Measurements from ENCODE around the gene CCDC197.

CCDC197 gene

GRCh38 chr14:94001501-94002396 lies 4.6 kb downstream of the CCDC197 start:
- peak; percentile 16 for DNase-seq

DNA sequence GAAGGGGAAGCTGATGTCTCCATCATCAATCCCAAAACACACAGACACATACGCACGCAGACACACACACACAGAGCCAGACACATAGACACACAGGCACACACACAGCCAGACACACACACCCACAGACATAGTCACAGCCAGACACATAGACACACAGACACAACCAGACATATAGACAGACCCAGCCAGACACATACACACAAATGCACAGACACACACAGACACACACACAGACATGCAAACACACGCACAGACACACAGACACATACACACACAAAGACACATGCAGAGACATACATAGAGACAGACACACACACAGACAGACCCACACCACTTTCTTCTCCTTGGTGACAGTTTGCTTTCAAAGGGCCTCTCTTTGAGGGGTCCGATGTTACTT lies 6.3 kb downstream of the CCDC197 start:
- DNase-seq = no peak

GRCh38 chr14:94004015-94004414 lies 6.9 kb downstream of the CCDC197 start:
- DNase-seq = no peak

GRCh38 chr14:94005324-94006073 lies 8.4 kb downstream of the CCDC197 start:
- DNase-seq = no peak

DNA sequence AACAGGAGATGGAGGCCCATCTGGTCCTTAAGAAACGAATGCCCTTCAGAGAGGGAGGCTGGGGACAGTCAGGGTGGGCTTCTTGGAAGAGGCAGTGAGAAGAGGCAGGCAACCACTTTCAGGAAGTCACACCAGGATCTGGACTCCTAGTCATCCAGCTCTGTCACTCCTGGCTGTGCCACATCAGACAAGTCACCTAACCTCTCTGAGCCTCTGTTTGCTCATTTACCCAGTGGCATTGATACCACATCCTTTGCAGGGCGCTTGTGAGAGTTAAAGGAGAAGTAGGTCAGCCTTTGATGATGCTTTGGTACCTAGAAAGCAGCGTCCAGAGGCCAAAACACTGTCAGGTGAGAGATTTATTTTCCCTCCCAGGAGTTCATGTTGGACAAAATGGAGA lies 11.1 kb downstream of the CCDC197 start:
- DNase-seq = no peak

- DNase-seq = no peak
Measured at GRCh38 chr14:94009767-94010166, 12.7 kb downstream of the CCDC197 start.

DNA sequence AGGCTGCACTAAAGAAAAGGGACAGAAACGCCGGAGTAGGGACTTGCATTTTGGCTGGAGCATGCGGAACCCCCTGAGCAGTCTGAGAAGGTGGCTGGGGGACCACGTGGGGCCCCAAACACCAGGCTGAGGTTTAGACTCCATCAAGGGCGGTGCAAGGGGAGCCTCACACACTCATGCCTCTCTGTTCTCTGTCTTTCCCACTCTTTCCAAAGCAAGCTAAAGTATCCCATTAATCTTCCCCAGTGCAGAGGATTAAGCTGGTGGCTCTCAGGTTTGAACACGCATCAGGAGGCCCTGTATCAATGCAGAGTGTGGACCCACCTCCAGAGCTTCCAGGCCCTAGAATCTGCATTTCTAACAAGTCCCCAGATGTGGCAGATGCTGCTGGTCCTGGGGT lies 13.5 kb downstream of the CCDC197 start:
- DNase-seq = no peak

DNA sequence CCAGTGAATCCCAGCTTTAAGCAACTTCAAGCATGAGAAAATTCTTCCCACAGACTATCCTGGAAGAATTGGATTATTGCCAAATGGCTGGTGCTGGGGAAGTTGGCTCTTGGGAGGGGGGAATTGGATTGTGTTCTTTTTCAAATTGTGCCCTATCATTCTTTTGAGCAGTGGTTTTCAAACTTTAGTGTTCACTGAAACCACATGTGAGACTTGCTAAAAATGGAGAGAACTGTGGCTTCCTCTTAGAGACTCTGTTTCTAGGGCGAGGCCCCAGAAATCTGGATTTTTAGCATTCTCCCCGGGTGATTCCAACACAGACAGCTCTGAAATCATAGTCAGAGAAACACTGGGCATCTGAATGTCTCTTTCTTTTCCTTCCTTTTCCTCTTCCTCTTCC lies 14.7 kb downstream of the CCDC197 start:
- no peak for DNase-seq

DNA sequence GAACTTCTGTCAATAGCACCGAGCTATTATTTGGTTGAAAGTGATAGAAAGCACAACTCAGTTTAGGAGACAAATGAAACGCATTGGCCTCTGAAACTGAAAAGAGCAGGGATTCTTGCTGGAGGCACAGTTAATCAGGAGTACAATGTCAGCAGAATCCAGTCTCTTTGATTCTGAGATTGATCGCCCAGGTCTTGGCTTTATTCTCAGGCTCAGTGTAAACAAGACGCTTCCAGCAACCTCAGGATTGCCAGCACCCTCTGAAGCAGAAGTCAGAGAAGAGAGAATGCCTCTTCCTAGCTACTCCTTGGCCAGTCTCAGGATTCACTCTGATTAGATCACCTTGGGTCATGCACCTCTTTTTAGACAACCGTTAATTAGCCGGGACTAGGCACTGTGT lies 17.3 kb downstream of the CCDC197 start:
- no peak for DNase-seq

DNA sequence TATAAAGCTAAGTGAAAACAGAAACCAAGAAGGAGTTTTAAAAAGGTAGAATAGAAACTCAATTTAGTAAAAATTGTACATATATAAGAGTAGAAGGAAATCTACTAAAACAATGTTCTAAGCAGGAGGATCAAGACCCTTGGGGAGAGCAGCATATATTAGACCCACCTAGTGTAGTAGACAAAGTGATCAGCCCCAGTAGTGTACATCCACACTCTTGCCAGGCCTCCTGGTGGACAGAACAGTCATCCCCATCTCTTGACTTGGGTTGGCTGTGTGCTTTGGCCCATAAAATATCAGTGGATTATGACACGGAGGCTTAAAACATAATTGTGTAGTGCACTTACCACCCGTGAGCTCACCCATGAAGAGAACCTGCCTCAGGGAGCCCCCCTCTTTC lies 18.1 kb downstream of the CCDC197 start:
- DNase-seq = no peak

DNA sequence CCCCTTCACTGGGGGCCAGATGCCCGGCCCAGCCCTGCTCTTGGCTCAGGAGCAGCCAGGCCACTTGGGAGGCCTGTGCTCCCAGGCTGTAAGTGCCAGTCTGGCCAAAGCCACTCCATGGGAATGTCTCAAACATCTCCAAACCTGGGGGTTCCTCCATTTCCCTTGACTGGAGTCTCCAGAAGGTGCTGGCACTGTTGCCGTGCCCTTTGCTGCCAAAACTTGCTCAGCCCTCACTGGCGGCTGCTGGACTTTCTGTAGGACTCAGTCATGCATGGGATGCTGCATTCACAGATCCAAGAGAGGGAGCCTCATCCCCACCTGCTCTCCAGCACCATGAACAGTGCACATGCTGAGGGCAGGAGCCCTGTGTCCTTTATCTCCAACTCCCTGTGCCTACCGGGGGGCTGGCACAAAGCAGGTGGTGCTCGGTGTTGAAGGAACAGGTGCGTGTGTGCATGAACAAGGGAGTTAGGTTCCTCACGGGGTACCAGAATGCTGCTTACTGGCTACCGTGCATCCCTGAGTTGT lies 19.4 kb downstream of the CCDC197 start:
- no peak for DNase-seq

DNA sequence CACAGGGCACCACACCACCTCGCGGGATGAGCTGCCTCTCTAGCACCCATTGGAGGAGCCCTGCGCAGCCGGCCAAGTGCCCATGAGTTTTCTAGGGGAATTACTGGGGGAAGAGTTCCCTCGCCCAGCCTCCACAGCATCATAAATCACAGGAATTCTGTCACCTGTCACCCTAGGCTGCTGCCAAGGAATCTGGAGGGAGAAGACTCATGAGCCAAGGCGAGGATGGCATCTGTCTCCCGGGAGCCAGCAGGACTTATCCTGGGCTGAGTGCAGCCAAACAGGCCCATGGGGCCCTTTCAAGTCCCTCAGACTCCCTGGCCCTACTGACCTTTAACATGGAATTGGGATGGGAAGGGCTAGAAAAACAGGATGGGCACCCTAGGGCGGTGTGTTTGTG lies 21.2 kb downstream of the CCDC197 start:
- no peak for DNase-seq

DNA sequence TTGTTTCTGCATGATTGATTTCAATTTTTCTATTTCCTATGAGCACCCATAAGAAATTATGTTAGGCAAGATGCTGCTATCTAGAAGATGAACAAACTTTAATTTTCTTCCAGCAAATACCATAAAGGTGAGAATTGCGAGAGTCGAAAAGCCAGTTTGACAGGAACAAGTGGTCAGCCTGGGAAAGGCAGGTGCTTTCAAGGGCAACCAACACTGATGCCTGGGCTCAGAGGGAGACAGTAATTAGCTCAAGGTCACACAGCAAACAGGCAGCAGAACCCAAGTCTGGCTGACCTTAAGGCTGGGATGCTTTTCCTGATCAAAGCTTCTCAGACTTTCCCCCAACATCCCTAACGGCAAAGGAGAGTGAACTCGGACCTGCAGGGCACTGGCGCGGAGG lies 22.2 kb downstream of the CCDC197 start:
- DNase-seq = no peak

DNA sequence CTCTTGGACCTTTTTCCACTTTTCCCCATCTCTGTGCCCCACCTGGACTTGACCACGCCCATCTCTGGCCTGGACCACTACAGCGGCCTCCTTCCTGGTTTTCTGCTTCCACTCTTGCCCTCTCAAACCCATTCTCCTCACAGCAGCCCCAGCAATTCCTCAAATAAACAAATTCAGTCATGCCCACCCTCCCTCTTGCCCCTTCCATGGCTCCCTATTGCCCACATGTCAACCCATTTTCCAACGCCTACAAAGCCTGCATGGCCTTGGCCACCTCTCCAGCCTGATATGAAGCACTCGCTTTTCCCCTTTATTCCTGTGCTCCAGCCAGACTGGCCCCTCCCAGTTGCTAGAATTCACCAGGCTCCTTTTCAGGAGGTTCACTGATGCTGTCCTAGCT lies 23.2 kb downstream of the CCDC197 start:
- no peak for DNase-seq

GRCh38 chr14:94021001-94021400 lies 23.9 kb downstream of the CCDC197 start:
- no peak for DNase-seq

DNA sequence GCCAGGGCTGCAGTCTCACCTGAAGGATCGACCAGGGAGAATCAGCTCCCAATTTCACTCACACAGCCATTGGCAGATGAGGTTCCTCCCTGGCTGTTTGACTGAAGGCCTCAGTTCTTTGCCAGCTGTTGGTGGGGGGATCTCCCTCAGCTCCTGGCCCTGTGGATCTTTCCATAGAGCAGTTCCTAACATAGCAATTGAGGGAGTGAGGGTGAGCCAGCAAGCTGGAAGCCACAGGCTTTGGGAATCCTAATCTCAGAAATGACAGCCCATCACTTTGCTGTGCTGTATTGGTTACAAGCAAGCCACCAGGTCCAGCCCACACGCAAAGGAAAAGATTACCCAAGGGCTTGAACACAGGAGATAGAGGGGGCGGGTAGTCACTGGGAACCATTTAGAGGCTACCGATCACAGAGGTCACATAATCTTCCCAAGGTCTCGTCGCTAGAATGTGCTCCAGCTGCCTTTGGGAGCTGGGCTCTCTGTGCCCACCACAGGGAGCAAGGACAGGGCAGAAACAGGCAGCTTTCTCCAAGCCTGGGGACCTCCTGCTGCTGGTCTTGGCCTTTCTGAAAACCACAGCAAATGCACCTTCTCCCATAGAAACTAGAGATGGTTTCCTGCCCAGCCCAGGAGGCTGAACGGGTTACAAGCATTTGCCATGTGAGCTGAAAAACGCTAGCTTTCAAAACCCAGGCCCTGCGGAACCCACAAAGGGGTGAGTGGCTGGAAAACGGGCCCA lies 24.5 kb downstream of the CCDC197 start:
- no peak for DNase-seq

DNA sequence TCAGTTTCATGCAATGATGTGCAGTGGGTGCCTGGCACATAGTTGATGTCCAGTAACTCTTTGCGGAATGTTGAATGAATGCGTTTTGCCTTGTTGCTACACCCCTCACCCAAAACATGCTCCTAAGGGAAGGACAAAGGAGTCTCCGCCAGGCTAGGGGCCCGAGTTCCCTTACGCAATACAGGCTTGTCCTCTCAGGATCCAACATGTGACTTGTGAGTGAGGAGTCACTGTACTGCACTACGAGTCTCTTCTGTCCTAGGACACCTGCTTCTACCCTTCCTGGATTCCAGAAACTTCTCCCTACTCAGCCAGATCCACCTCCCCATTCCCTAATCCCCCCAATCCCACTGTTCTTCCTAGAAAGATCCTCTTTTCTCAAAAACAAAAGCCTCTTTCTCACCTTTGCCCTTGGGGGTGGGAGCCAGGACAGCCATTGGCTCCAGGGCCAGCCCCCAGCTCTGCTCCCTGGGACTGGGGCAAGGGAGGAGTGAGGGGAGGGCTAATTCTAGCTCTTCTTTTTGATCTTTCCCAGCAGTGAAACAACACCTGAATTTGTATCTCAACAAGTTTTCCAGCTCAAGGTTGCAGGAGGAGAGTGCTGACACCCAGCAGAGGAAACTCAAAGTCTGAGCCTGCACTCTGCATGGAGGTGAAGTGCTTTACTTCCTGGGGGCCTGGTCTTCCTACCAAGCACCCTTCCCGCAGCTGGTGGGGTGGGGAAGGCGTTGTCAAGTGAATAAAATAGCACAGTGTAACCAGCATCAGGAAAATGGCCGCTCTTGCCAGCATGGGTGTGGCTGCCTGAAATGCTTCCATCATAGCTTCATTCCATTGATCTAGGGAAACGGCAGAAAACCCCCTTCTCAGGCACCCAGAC lies 25.7 kb downstream of the CCDC197 start:
- DNase-seq = no peak

DNA sequence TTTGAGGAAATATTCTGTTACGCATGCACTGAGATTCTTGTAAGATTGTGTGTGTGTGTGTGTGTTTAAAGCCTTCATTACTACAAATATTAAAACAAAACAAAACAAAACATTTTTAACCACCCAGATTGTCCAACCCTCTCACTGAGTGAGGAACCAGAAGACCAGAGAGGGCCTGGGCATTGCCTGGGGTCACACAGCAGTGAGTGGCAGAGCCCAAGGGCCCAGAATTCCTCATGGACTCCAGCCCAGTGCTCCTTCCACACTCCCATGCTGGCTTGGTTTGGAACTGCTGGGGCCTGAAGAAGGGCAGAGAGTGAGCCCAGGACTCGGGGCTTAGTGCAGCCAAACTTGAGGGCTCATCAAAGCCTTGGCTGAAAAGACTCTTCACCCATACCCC lies 27.4 kb downstream of the CCDC197 start:
- DNase-seq = no peak

DNA sequence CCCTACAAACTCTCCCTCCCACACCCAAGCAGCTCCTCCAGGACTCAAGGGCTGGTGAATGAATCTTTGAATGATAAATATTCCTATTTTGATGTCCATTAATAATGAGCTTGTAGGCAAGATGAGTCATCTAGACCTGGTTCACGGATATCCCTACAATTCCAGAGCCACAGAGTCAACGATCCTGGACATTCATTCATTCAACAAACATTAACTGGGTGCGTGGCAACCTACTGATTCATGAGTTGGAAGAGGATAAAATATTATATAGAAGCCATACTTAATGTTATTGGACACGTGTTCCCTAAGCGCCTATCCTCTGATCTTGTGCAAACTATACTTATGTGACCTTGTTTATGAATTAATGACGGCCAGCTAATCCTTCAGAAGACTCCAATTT lies 28.6 kb downstream of the CCDC197 start:
- no peak for DNase-seq

DNA sequence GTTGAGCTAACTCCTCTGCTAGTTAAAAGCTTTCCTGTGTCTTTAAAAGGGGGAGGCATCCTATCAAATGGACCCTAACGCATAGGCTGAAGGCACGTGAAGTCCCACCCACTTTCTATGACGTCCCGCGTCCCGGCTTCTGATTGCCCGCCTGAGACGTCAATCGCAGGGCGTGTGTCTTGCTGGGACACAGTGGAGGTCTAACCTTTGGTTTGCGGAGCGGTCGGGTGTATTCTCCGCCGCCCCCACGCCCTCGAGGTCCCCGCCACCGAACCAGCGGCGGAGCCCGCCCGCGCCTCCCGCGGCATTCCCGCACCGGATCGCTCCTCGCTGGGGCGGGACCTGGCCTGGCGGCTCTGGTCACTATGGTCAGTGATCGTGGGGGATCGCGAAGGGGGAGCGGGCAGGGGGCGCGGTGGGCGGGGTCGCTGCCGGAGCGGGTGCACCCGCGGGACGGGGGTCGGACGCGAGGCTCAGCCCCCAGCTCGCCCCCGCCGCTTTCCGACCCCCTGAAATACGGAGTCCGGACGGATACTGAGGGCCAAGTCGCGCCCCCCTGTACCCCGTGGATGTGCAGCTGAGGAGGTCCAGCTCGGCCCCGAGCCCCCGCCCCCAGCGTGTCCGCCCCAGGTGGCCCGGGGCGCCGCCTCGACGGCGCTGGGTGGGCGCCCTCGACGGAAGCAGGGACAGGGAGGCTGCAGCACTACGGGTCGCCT lies 29.2 kb downstream of the CCDC197 start, which contains the start of gene OTUB2:
Gene OTUB2 (plus strand): TSS at position 168 of the 716 bp plus-strand sequence. CDS start 198 bp downstream, at position 366.
- DNase-seq = peak; percentile 83

- DNase-seq = no peak
Measured at GRCh38 chr14:94026889-94027469, 29.9 kb downstream of the CCDC197 start.
